Duodenal mucosa (tissue), 2 donors: Measurements from ENCODE around the gene USP47.

Source experiments
- H3K27ac ChIP-seq: one replicate; pipeline ENCODE4 v1.7.0; 2013; ENCODE audit warnings: low read depth, low read length
- H3K27me3 ChIP-seq, 2 donors: one replicate each; pipeline ENCODE4 v1.7.0; 2013; ENCODE audit warnings: low read length in 2 of 2, control low read depth in 1 of 2; ENCODE audit not compliant: insufficient read depth in 2 of 2, control insufficient read depth in 1 of 2
- H3K36me3 ChIP-seq, 2 donors: one replicate each; pipeline ENCODE4 v1.7.0; 2013; ENCODE audit warnings: low read length in 2 of 2, control low read depth in 1 of 2; ENCODE audit not compliant: insufficient read depth in 2 of 2, control insufficient read depth in 1 of 2
- H3K4me1 ChIP-seq, 2 donors: one replicate each; pipeline ENCODE4 v1.7.0; 2013; ENCODE audit warnings: low read length in 2 of 2, control low read depth in 1 of 2; ENCODE audit not compliant: insufficient read depth in 2 of 2, control insufficient read depth in 1 of 2
- H3K4me3 ChIP-seq, 2 donors: one replicate each; pipeline ENCODE4 v1.7.0; 2013; ENCODE audit warnings: low read length in 2 of 2, low read depth in 1 of 2
- H3K9ac ChIP-seq, 2 donors: one replicate each; pipeline ENCODE4 v1.7.0; 2013; ENCODE audit warnings: low read length in 2 of 2, low read depth in 1 of 2
- H3K9me3 ChIP-seq, 2 donors: one replicate each; pipeline ENCODE4 v1.7.0; 2013; ENCODE audit warnings: low read length in 2 of 2, control low read depth in 1 of 2; ENCODE audit not compliant: control insufficient read depth in 1 of 2

USP47 gene

DNA sequence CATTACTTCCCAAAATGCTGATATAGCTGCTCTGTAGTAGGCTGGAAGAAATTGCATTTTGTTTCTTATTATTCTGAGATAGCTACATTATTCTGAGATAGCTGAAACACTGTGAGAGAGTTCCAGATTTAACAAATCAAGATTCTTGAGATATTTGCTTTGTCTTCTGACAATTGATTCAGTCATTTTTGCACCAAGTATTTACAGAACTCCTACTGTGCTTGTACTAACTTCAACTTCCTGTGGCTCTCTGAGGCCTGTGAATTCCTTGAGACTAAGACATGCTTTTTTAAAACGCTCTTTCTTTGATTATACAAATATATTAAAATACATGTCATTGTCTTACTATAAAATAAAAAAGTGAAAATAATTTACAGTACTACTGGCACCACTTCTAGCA is 52.7 kb downstream of the USP47 start:
- Histone ChIP-seq H3K4me1 (peaks cover 0 to 8% of the 10 kb centered on the region in 2 donors), H3K4me3 (no peak overlapping the region), H3K9me3 (no peaks in the 10 kb centered on the region), H3K27me3 (no peaks in the 10 kb centered on the region), H3K9ac (no peak overlapping the region), H3K36me3 (peaks cover 2 to 25% of the 10 kb centered on the region in 2 donors), H3K27ac (no peak overlapping the region)

DNA sequence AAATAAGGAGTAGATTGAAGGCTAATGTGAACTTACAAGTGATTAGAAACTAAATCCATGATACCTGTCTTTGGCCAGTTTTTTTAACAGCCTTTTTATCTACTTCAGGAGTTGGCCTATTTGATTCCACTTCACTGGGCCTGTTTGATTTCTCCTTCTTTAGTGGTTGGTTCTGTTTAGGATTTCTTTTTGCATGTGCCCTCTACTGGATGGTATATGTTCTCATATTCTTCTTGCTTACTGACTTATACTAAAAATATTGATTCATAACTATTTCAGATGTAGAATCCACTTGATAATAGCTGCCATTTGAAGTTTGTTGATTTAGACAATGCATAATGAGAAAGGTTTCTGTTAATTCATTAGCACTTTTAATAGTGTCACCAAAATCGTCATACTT is 53.9 kb downstream of the USP47 start:
- H3K36me3 ChIP-seq = peaks cover 5 to 28% of the 10 kb centered on the region in 2 donors
- no peak overlapping the region for H3K4me3 ChIP-seq
- no peak overlapping the region for H3K9ac ChIP-seq
- no peak overlapping the region for H3K27ac ChIP-seq
- H3K4me1 ChIP-seq = peaks cover 0 to 8% of the 10 kb centered on the region in 2 donors
- no peaks in the 10 kb centered on the region for H3K9me3 ChIP-seq
- no peaks in the 10 kb centered on the region for H3K27me3 ChIP-seq

DNA sequence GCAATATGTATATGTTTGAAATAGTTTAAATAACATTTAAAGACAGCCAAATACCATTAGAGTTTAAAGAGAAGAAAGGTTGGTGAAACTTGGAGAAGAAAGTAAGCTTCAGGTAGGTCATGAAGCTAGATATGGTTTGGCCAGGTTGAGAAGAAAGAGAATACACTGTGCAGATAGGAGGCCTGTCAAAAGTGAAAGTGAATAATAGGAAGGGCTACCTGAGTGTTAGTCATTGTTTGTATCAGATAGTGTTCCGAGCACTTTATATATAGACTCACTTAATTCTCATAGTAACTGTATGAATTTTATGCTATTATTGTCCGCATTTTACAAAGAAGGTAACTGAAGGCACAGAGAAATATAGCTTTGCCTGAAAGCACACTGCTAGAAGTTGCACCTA is 56.9 kb downstream of the USP47 start:
- Histone ChIP-seq H3K27ac (no peak overlapping the region), H3K36me3 (peaks cover 9 to 15% of the 10 kb centered on the region in 2 donors)

GRCh38 chr11:11899401-11899800 is 57.6 kb downstream of the USP47 start:
- Histone ChIP-seq H3K4me1 (peaks cover 0 to 8% of the 10 kb centered on the region in 2 donors), H3K9me3 (no peaks in the 10 kb centered on the region), H3K27ac (no peak overlapping the region), H3K36me3 (peaks cover 12 to 21% of the 10 kb centered on the region in 2 donors), H3K4me3 (no peak overlapping the region), H3K27me3 (no peaks in the 10 kb centered on the region), H3K9ac (no peak overlapping the region)

More for the DNA sequence above, 56.9 kb downstream of the USP47 start:
- Histone ChIP-seq H3K4me3 (no peak overlapping the region), H3K27me3 (no peaks in the 10 kb centered on the region), H3K4me1 (peaks cover 0 to 8% of the 10 kb centered on the region in 2 donors), H3K9ac (no peak overlapping the region), H3K9me3 (no peaks in the 10 kb centered on the region)

DNA sequence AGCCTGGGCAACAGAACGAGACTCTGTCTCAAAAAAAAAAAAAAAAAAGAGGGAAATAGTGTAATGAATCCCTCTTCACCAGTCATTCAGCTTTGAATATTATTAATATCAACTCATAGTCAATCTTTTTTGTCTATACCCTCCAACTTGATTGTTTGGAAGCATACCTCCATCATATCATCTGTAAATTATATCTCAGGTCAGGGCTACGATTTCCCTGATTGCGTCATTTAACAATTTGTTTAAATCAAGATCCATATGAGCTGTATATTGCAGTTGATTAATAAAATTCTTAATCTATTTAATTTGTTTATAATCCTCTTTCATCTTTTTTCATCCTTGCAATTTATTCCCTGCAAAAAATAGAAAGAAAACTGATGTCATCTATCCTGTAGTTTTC is 60.2 kb downstream of the USP47 start:
- Histone ChIP-seq H3K36me3 (peaks cover 17 to 28% of the 10 kb centered on the region in 2 donors), H3K4me1 (peaks cover 0 to 8% of the 10 kb centered on the region in 2 donors), H3K27ac (no peak overlapping the region)

DNA sequence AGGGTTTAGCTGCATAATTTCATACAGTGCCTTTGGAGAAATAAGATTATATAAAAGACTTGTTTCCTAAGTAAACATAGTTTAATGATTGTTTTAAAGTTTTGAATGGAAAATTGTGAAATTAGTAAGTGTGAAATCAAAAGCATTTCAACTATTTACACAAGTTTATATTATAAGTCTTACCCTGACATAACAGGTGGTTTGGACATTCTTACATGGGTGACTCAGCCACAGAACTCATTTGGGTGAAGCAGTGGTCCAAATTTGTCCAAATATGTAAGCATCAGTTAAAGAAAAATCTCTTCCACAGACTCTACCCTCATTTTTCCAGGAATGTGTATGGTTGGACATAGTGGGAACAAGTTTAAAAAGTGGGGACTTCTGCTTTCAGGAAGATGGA is 68.0 kb downstream of the USP47 start:
- Histone ChIP-seq H3K27me3 (no peaks in the 10 kb centered on the region), H3K36me3 (peaks cover 9 to 41% of the 10 kb centered on the region in 2 donors), H3K9me3 (no peaks in the 10 kb centered on the region), H3K4me1 (no peaks in the 10 kb centered on the region), H3K9ac (no peak overlapping the region), H3K4me3 (no peak overlapping the region), H3K27ac (no peak overlapping the region)

More for the DNA sequence above, 60.2 kb downstream of the USP47 start:
- Histone ChIP-seq H3K4me3 (no peak overlapping the region), H3K9me3 (no peaks in the 10 kb centered on the region), H3K27me3 (no peaks in the 10 kb centered on the region), H3K9ac (no peak overlapping the region)

- H3K9me3 ChIP-seq = no peaks in the 10 kb centered on the region
- no peak overlapping the region for H3K9ac ChIP-seq
- no peak overlapping the region for H3K4me3 ChIP-seq
- no peaks in the 10 kb centered on the region for H3K27me3 ChIP-seq
- peaks cover 6 to 37% of the 10 kb centered on the region in 2 donors for H3K36me3 ChIP-seq
- no peak overlapping the region for H3K27ac ChIP-seq
- H3K4me1 ChIP-seq = no peaks in the 10 kb centered on the region
Measured at GRCh38 chr11:11910541-11910940, 68.8 kb downstream of the USP47 start.

DNA sequence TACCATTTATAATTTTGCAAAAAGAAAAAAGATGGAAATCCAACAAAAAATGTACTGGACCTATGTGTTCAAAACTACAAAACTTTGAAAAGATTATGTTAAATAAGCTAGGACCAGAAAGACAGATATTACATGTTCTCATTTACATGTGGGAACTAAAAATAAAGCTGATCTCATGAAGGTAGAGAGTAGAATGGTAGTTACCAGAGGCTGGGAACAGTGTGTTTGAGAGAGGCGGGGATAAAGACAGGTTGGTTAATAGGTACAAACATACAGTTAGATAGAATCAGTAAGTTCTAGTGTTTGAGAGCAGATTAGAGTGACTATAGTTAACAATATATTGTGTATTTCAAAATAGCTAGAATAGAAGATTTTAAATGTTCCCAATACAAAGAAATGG is 71.6 kb downstream of the USP47 start:
- H3K9ac ChIP-seq = no peak overlapping the region
- no peak overlapping the region for H3K4me3 ChIP-seq

GRCh38 chr11:11915625-11916024 is 73.9 kb downstream of the USP47 start:
- Histone ChIP-seq H3K36me3 (peaks cover 0 to 16% of the 10 kb centered on the region in 2 donors), H3K4me3 (no peak overlapping the region), H3K27ac (no peak overlapping the region), H3K27me3 (no peaks in the 10 kb centered on the region), H3K9ac (no peak overlapping the region), H3K9me3 (no peaks in the 10 kb centered on the region), H3K4me1 (no peaks in the 10 kb centered on the region)

More for the DNA sequence above, 71.6 kb downstream of the USP47 start:
- no peaks in the 10 kb centered on the region for H3K4me1 ChIP-seq
- no peaks in the 10 kb centered on the region for H3K9me3 ChIP-seq
- no peaks in the 10 kb centered on the region for H3K27me3 ChIP-seq
- no peak overlapping the region for H3K27ac ChIP-seq
- H3K36me3 ChIP-seq = peaks cover 0 to 23% of the 10 kb centered on the region in 2 donors

GRCh38 chr11:11916981-11917399 is 75.2 kb downstream of the USP47 start:
- H3K9ac ChIP-seq = no peak overlapping the region
- H3K27me3 ChIP-seq = no peaks in the 10 kb centered on the region
- H3K36me3 ChIP-seq = peaks cover 0 to 10% of the 10 kb centered on the region in 2 donors
- H3K27ac ChIP-seq = no peak overlapping the region
- H3K4me1 ChIP-seq = no peaks in the 10 kb centered on the region
- no peaks in the 10 kb centered on the region for H3K9me3 ChIP-seq
- no peak overlapping the region for H3K4me3 ChIP-seq

DNA sequence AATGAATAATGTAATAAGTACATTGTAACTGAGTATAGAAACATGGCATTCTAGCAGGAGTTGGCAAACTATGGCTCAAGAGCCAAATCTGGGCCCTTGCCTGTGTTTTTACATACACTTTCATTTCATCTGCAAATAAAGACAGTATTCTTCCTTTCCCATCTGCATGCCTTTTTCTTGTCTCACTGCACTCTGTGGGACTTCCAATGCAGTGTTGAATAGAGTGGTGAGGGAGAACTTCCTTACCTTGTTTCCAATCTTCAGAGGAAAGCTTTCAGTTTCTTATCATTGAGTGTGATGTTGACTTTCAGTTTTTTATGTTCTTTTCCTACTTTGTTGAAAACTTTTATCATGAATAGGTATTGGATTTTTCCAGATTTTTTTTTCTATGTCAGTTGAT is 82.1 kb downstream of the USP47 start:
- Histone ChIP-seq H3K9ac (no peak overlapping the region), H3K4me3 (no peak overlapping the region), H3K27ac (no peak overlapping the region), H3K27me3 (no peaks in the 10 kb centered on the region), H3K9me3 (no peaks in the 10 kb centered on the region), H3K36me3 (peaks cover 0 to 13% of the 10 kb centered on the region in 2 donors), H3K4me1 (no peaks in the 10 kb centered on the region)
